ENCODE results near the gene CD2. TPM values are rescaled to one million over a fixed set of nuclear protein-coding genes. Genes with fewer than 3 reads are reported as not detected.

The CD2 gene
- total and polyA plus RNA-seq, 7 donors: 0.21 to 0.62 (median 0.42) TPM

DNA sequence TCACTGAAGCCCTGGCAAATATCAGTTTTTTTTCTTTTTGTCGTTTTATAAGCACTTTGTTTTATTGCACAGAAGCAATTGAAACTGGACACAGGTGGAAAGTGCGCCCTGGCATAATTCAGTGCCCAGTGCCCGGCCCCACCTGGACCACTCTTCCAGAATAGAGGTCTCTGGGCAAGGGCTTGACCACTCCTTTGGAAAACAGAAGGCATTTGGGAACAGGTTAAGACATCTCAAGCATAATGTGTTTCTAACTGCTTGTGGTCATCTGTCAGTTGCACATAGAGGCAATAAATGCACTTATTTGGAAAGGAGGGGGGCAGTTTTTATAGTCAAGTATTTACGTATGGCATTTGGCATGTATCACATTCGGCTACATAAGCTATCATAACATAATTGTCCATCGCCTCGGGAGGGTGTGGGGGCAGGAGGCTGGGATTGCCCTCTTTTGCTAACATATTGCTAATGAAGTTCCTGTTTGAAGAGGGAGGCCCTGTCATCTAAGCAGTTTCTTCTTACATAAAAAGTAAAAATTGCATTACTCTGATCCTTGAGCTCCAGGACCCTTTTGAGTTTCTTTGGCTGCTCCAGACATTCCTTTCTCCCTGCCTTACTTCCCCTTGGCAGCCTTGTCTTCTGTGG, 14.7 kb upstream of the CD2 start:
- Histone ChIP-seq H3K9me3 (peaks cover 12% of the 10 kb centered on the region), H3K27me3 (ENCODE audit: insufficient read depth in 3 of 3, low read length in 2 of 3) (no peaks in the 10 kb centered on the region), H3K4me1 (no peaks in the 10 kb centered on the region), H3K4me3 (no peak overlapping the region), H3K36me3 (ENCODE audit: insufficient read depth in 1 of 2, low read depth in 1 of 2) (no peaks in the 10 kb centered on the region), H3K27ac (no peak overlapping the region)
- DNase-seq (no peak), ATAC-seq (no peak)
- TF ChIP-seq, protein P1, sequence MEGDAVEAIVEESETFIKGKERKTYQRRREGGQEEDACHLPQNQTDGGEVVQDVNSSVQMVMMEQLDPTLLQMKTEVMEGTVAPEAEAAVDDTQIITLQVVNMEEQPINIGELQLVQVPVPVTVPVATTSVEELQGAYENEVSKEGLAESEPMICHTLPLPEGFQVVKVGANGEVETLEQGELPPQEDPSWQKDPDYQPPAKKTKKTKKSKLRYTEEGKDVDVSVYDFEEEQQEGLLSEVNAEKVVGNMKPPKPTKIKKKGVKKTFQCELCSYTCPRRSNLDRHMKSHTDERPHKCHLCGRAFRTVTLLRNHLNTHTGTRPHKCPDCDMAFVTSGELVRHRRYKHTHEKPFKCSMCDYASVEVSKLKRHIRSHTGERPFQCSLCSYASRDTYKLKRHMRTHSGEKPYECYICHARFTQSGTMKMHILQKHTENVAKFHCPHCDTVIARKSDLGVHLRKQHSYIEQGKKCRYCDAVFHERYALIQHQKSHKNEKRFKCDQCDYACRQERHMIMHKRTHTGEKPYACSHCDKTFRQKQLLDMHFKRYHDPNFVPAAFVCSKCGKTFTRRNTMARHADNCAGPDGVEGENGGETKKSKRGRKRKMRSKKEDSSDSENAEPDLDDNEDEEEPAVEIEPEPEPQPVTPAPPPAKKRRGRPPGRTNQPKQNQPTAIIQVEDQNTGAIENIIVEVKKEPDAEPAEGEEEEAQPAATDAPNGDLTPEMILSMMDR (IDR thresholded peaks at IDR 0.05): no peak
- intact Hi-C loops (cut with DNase I): loop anchor here in 1 of 2 donors (5.0 kb wide), 1 partner anchor 318 kb away; no protein-coding TSS in a partner anchor
- WGBS, 3 donors: 88 to 94% (median 89%) methylated on average over 7 of the region's 7 CpGs

DNA sequence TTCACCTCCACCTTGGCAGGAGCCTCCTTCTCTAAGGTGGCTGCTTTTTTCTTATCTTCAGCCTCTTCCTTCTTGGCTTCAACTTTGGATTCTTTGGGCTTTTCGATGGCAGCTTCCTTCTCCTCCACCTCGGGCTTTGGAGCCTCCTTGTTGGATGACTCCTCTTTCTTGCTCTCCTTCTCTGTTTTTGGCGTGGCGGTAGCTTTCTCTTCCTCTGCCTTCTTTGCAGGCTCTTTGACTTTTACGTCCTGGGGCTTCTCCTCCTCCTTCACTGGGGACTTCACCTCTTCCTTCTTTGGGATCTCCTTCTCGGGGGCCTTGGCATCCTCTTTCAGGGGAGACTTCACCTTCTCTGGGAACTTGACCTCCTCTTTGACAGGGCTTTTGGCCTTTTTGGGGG, 13.9 kb upstream of the CD2 start:
- H3K27me3 ChIP-seq (ENCODE audit: insufficient read depth in 3 of 3, low read length in 2 of 3): no peaks in the 10 kb centered on the region
- peaks cover 12% of the 10 kb centered on the region for H3K9me3 ChIP-seq
- ATAC-seq (no peak), DNase-seq (no peak)
- TF ChIP-seq, protein P1 (IDR thresholded peaks at IDR 0.05): no peak
- H3K4me3 ChIP-seq: no peak overlapping the region
- no peak overlapping the region for H3K27ac ChIP-seq
- WGBS, 3 donors: 95 to 98% (median 96%) methylated on average over 6 of the region's 6 CpGs
- no peaks in the 10 kb centered on the region for H3K4me1 ChIP-seq
- H3K36me3 ChIP-seq (ENCODE audit: insufficient read depth in 1 of 2, low read depth in 1 of 2): no peaks in the 10 kb centered on the region
- intact Hi-C loops (cut with DNase I): no loop called here

GRCh38 chr1:116740746-116741145, 13.5 kb upstream of the CD2 start:
- Histone ChIP-seq H3K4me1 (no peaks in the 10 kb centered on the region), H3K36me3 (ENCODE audit: insufficient read depth in 1 of 2, low read depth in 1 of 2) (no peaks in the 10 kb centered on the region), H3K27ac (no peak overlapping the region), H3K9me3 (peaks cover 12% of the 10 kb centered on the region), H3K27me3 (ENCODE audit: insufficient read depth in 3 of 3, low read length in 2 of 3) (no peaks in the 10 kb centered on the region), H3K4me3 (no peak overlapping the region)
- ATAC-seq (no peak), DNase-seq (no peak)
- intact Hi-C loops (cut with DNase I): no loop called here
- TF ChIP-seq, protein P1 (IDR thresholded peaks at IDR 0.05): no peak
- WGBS, 3 donors: 69 to 82% (median 77%) methylated on average over 2 of the region's 2 CpGs

GRCh38 chr1:116741836-116742565, 12.2 kb upstream of the CD2 start:
- no peaks in the 10 kb centered on the region for H3K36me3 ChIP-seq (ENCODE audit: insufficient read depth in 1 of 2, low read depth in 1 of 2)
- DNase-seq: no peak
- intact Hi-C loops (cut with DNase I): no loop called here
- H3K27me3 ChIP-seq (ENCODE audit: insufficient read depth in 3 of 3, low read length in 2 of 3): no peaks in the 10 kb centered on the region
- WGBS, 3 donors: 95 to 96% (median 96%) methylated on average over 42 of the region's 42 CpGs
- no peaks in the 10 kb centered on the region for H3K4me1 ChIP-seq
- H3K9me3 ChIP-seq: peaks cover 12% of the 10 kb centered on the region
- TF ChIP-seq, protein P1 (IDR thresholded peaks at IDR 0.05): no peak
- no peak overlapping the region for H3K4me3 ChIP-seq
- no peak overlapping the region for H3K27ac ChIP-seq
- no peak for ATAC-seq
